Lung (tissue), 12 donors: ENCODE data around the gene CCDC159. TPM values are rescaled to one million over a fixed set of nuclear protein-coding genes. Genes with fewer than 3 reads are reported as not detected.
"Not testable (repeated sequence)": the region's sequence is repeated elsewhere in the genome, so short reads cannot be mapped to it uniquely, and the experiment has no call there.

Experiments
- ATAC-seq: fragments of 200-7000 bp; cut with Tn5 transposase; one replicate; pipeline ENCODE4 v1.9.1; 2020; ENCODE audit warnings: moderate number of reproducible peaks; ENCODE audit not compliant: insufficient read depth, low FRiP score
- DNase-seq, 3 donors: peaks; one replicate each; pipeline ENCODE4 v3.0.0-alpha.2; 2013 to 2017
- H3K27ac ChIP-seq, 2 donors: one replicate each; pipeline ENCODE4 v1.5.1; 2013; ENCODE audit warnings: mild to moderate bottlenecking in 2 of 2, moderate library complexity in 2 of 2, control low read depth in 1 of 2, inconsistent platforms in 1 of 2, low read depth in 1 of 2, low read length in 1 of 2
- H3K27me3 ChIP-seq, 3 donors: one replicate each; pipeline ENCODE4 v1.5.1; 2013; ENCODE audit warnings: low read length in 2 of 3; ENCODE audit not compliant: control insufficient read depth in 3 of 3, insufficient read depth in 3 of 3
- H3K36me3 ChIP-seq, 4 donors: one replicate each; pipeline ENCODE4 v1.5.1; 2013; ENCODE audit warnings: low read length in 4 of 4, mild to moderate bottlenecking in 1 of 4, moderate library complexity in 1 of 4; ENCODE audit not compliant: control insufficient read depth in 4 of 4, insufficient read depth in 4 of 4
- H3K4me1 ChIP-seq, 5 donors: one replicate each; pipeline ENCODE4 v1.5.1; 2013; ENCODE audit warnings: low read length in 5 of 5, mild to moderate bottlenecking in 2 of 5, moderate library complexity in 1 of 5; ENCODE audit not compliant: control insufficient read depth in 5 of 5, insufficient read depth in 5 of 5
- H3K4me3 ChIP-seq: one replicate; pipeline ENCODE4 v1.5.1; 2013; ENCODE audit warnings: mild to moderate bottlenecking, control low read depth, moderate library complexity
- H3K9ac ChIP-seq, 2 donors: one replicate each; pipeline ENCODE4 v1.5.1; 2013; ENCODE audit warnings: low read length in 2 of 2, control low read depth in 1 of 2; ENCODE audit not compliant: insufficient read depth in 1 of 2
- H3K9me3 ChIP-seq, 4 donors: one replicate each; pipeline ENCODE4 v1.5.1; 2013; ENCODE audit warnings: low read length in 3 of 4, mild to moderate bottlenecking in 1 of 4, moderate library complexity in 1 of 4; ENCODE audit not compliant: control insufficient read depth in 4 of 4, insufficient read depth in 3 of 4
- WGBS, 2 donors: extraction: QIAGEN DNeasy Blood & Tissue Kit; methylation state at CpG; one replicate each; pipeline ENCODE4 v1.1.7; 2013; 5-methylcytosine and 5-hydroxymethylcytosine counted together
- polyA plus RNA-seq, 2 donors: library from polyadenylated mRNA; stranded (reverse); fragments of 200-250 nt; gene quantifications; one replicate each; pipeline ENCODE4 v1.2.1, GENCODE V29; 2013
- total RNA-seq, 2 donors: library from RNA; depleted of rRNA in 1 of 2; stranded (reverse); fragments of >200 nt in 1 of 2; gene quantifications; one replicate each; pipeline ENCODE4 v1.2.1, GENCODE V29; 2014 to 2021
- TF ChIP-seq, protein P1 (sequence below): IDR thresholded peaks from 2 replicates; pipeline ENCODE4 v1.5.1; 2012; ENCODE audit warnings: mild to moderate bottlenecking; ENCODE audit errors: control extremely low read depth, extremely low read depth
- donor health status: control.
- donor health status: control.
- donor health status: Bipolar disorder and iron deficiency.
- donor health status: healthy.
- donor health status: DM: yes; HTN: yes; CAD: no.

CCDC159 gene
- total and polyA plus RNA-seq, 4 donors, result 25.8 to 55.2 (median 33.7) TPM

DNA sequence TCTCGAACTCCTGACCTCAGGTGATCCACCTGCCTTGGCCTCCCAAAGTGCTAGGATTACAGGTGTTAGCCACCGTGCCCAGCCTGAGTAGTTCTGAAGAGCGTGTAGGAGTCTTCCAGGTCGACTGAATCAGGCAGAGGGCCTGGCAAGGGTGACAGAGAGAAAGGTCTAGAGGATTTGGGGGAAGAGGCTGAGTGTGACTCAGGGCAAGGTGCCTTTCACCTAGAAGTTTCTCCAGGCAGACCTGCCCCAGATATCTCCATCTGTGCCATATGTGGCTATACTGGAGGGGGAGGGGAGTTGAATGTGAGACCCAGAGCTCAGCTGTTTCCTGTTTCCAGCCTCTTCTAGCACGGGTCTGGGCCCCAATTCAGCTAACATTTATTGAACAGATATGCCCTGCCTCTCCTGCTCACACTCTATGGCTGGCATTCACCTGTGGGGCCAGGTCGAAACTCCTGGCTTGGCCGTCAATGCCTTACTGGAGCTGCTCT lies 1.3 kb downstream of the CCDC159 start:
- Histone ChIP-seq H3K9me3 (peaks cover 0 to 5% (median 2%) of the 10 kb centered on the region in 4 donors), H3K4me1 (peaks cover 5 to 19% (median 8%) of the 10 kb centered on the region in 5 donors), H3K4me3 (no peak overlapping the region), H3K36me3 (peaks cover 0 to 1% (median 0%) of the 10 kb centered on the region in 4 donors), H3K9ac (no peak overlapping the region), H3K27me3 (no peaks in the 10 kb centered on the region), H3K27ac (no peak overlapping the region)
- DNase-seq (no peak), ATAC-seq (no peak)
- 75 to 78% methylated on average over 7 of the region's 7 CpGs for WGBS, 2 donors
- TF ChIP-seq, protein P1, sequence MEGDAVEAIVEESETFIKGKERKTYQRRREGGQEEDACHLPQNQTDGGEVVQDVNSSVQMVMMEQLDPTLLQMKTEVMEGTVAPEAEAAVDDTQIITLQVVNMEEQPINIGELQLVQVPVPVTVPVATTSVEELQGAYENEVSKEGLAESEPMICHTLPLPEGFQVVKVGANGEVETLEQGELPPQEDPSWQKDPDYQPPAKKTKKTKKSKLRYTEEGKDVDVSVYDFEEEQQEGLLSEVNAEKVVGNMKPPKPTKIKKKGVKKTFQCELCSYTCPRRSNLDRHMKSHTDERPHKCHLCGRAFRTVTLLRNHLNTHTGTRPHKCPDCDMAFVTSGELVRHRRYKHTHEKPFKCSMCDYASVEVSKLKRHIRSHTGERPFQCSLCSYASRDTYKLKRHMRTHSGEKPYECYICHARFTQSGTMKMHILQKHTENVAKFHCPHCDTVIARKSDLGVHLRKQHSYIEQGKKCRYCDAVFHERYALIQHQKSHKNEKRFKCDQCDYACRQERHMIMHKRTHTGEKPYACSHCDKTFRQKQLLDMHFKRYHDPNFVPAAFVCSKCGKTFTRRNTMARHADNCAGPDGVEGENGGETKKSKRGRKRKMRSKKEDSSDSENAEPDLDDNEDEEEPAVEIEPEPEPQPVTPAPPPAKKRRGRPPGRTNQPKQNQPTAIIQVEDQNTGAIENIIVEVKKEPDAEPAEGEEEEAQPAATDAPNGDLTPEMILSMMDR, result no peak

DNA sequence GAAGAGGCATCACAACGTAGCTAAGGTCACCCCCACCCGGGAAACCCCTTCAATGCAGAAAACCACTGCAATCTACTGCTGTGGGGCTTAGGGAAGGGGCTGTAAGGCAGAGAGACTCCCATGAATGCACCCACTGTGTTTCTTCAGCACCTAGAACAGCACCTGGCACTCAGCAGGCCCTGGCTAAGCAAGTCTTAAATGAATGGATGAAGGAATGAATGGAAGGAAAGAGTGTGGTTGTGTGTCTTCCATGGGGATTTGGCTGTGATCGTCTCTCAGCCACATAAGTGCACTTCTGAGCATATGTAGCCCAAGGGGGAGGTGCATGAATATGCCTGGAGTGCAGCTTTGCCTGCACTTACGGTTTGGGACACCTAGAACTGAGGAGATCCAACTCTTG lies 2.9 kb downstream of the CCDC159 start:
- Histone ChIP-seq H3K27ac (no peak overlapping the region), H3K4me1 (peaks cover 5 to 19% (median 8%) of the 10 kb centered on the region in 5 donors), H3K9ac (no peak overlapping the region), H3K27me3 (no peaks in the 10 kb centered on the region), H3K9me3 (peaks cover 0 to 5% (median 2%) of the 10 kb centered on the region in 4 donors), H3K4me3 (no peak overlapping the region), H3K36me3 (no peaks in the 10 kb centered on the region)
- 92 to 100% methylated on average over 4 of the region's 4 CpGs for WGBS, 2 donors
- DNase-seq, result no peak
- ATAC-seq, result no peak
- TF ChIP-seq, protein P1, result no peak

DNA sequence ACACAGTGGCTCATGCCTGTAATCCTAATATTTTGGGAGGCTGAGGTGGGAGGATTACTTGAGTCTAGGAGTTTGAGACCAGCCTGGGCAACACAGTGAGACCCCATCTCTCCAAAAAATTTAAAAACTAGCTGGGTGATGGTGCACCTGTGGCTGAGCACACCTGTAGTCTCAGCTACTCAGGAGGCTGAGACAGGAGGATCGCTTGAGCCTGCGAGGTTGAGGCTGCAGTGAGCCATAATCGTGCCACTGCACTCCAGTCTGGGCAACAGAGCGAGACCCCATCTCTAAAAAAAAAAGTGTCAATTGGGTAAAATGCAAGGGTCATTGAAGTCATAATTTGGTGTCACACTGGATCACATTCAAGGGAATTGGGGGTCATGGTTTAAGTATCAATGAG lies 7.8 kb downstream of the CCDC159 start:
- H3K4me1 ChIP-seq, result peaks cover 0 to 16% (median 6%) of the 10 kb centered on the region in 5 donors
- H3K36me3 ChIP-seq, DNase-seq, ATAC-seq, H3K9me3 ChIP-seq, H3K4me3 ChIP-seq, H3K9ac ChIP-seq, H3K27ac ChIP-seq, H3K27me3 ChIP-seq: not testable (repeated sequence)
- WGBS, 2 donors, result 94 to 96% methylated on average over 4 of the region's 4 CpGs

DNA sequence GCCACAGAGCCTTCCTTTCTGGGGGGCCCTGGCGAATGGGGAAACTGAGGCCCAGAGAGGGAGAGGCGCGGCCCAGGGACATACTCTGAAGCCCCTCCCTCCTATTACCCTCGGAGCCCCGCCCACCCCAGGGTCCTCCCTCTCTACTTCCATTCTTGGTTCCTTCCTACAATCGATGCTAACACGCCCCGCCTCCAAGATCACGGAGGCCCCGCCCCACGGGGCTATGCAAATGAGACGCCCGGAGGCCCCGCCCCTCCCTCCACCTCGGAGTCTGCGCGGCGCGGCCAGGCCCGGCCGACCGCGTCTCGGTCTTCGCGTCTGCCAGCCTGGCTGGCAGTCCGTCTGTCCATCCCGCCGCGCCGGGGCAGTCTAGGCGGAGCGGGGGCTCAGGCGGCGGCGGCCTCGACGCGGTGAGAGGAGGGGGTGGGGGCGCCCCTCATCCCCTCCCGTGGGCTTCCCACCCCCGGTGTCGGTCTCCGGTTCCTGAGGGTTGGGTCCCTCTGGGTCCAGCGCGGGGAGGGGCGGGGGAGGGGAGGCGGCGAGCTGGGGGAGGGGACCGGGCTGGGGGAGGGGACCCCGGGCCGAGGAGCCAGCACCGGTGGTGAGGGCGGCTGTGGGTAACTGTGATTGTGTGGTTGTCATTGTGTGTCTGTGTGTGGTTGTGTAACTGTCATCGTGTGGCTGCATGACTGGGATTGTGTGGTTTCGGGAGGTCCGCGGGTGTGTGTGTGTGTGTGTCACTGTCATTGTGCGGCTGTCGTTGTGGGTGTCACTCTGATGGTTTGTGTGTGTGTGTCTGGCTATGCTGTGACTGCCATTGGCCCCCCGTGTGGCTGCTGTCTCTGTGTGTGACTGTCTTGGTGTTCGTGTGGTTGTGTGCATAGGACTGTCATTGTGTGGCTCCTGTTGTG lies 9.1 kb downstream of the CCDC159 start, which contains the start of gene PLPPR2:
TSS of gene PLPPR2 (plus strand) at position 273 of the 914 bp plus-strand sequence. CDS start 2,242 bp downstream, outside the sequence.
- H3K27ac ChIP-seq, result peak within 1 kb of the TSS in 1 of 2 donors; percentile 48
- peaks cover 0 to 4% (median 0%) of the 10 kb centered on the region in 3 donors for H3K27me3 ChIP-seq
- H3K4me1 ChIP-seq, result peaks cover 0 to 16% (median 6%) of the 10 kb centered on the region in 5 donors
- TF ChIP-seq, protein P1, result no peak
- H3K9me3 ChIP-seq, result no peaks in the 10 kb centered on the region
- 4 to 6% methylated on average over 47 to 61 of the region's 62 CpGs for WGBS, 2 donors
- ATAC-seq, result peak; percentile 95
- DNase-seq, result peak; percentile 89 to 90 (median 90)
- peak within 1 kb of the TSS in 1 of 2 donors; percentile 89 for H3K9ac ChIP-seq
- peak within 1 kb of the TSS; percentile 62 for H3K4me3 ChIP-seq
- peaks cover 0 to 5% (median 1%) of the 10 kb centered on the region in 4 donors for H3K36me3 ChIP-seq
